ENCODE data around the gene NFIA. TPM values are rescaled to one million over a fixed set of nuclear protein-coding genes. Genes with fewer than 3 reads are reported as not detected.

The NFIA gene
- total and polyA plus RNA-seq, 9 of the 15 experiments (the other 6 are each of a cell fraction or from before 2014, with no cell fraction given), result 5.3 to 24.9 (median 9.8) TPM

- TF ChIP-seq ZBTB2 (IDR thresholded peaks at IDR 0.05) (peak; percentile 79), SIN3B (IDR thresholded peaks at IDR 0.05; ENCODE audit: low read depth) (no peak), KDM2B (CRISPR knock-in tag; IDR thresholded peaks at IDR 0.05) (no peak), ARHGAP35 (IDR thresholded peaks at IDR 0.05; ENCODE audit: partially characterized antibody) (peak; percentile 68), ATF1 (CRISPR knock-in tag; IDR thresholded peaks at IDR 0.05) (no peak), ATF1 (tag; IDR thresholded peaks at IDR 0.05) (no peak), ELF4 (CRISPR knock-in tag; IDR thresholded peaks at IDR 0.05) (0 out of 2 replicates have a peak, but pooled peaks have one; percentile 59), ZNF124 (CRISPR knock-in tag; IDR thresholded peaks at IDR 0.05) (no peak), YBX1 (IDR thresholded peaks at IDR 0.05) (no peak), PKNOX1 (IDR thresholded peaks at IDR 0.05) (no peak), ZNF316 (IDR thresholded peaks at IDR 0.05) (no peak), NR2C1 (IDR thresholded peaks at IDR 0.05) (no peak), NR2C1 (tag; IDR thresholded peaks at IDR 0.05) (no peak), ZC3H11A (IDR thresholded peaks at IDR 0.05; ENCODE audit: low read depth, low read length) (no peak), E2F6 (IDR thresholded peaks at IDR 0.05; ENCODE audit: borderline replicate concordance in 1 of 2, extremely low read depth in 1 of 2, insufficient read depth in 1 of 2, insufficient read length in 1 of 2, low read depth in 1 of 2, low read length in 1 of 2, poor library complexity in 1 of 2, severe bottlenecking in 1 of 2) (no peak), RNF2 (IDR thresholded peaks at IDR 0.05) (no peak), U2AF1 (optimal IDR thresholded peaks at IDR 0.05; ENCODE audit: low read depth, low read length) (no peak), FOXA3 (CRISPR knock-in tag; conservative IDR thresholded peaks at IDR 0.05 in 1 of 2, IDR thresholded peaks at IDR 0.05 in 1 of 2) (no peak), SMARCE1 (IDR thresholded peaks at IDR 0.05) (peak; percentile 37; the same call in 1 of the 2 replicates), POLR2B (IDR thresholded peaks at IDR 0.05; ENCODE audit: low read depth, partially characterized antibody) (no peak), ERF (CRISPR knock-in tag; IDR thresholded peaks at IDR 0.05) (no peak), SIN3A (IDR thresholded peaks at IDR 0.05; ENCODE audit: borderline replicate concordance in 2 of 2, control insufficient read depth in 1 of 2, low read depth in 2 of 2, low read length in 2 of 2) (no peak), GATAD2A (IDR thresholded peaks at IDR 0.05) (0 out of 2 replicates have a peak, but pooled peaks have one; percentile 74), HEY1 (CRISPR knock-in tag; IDR thresholded peaks at IDR 0.05; ENCODE audit: borderline replicate concordance) (no peak), DEAF1 (CRISPR knock-in tag; IDR thresholded peaks at IDR 0.05) (no peak)
These were observed 10.9 kb upstream of the NFIA start (continued) for GRCh38 chr1:61071205-61072130.
